HG03469 (cell line): Measurements from ENCODE around the gene APC2.
"Not testable (repeated sequence)": the region's sequence is repeated elsewhere in the genome, so short reads cannot be mapped to it uniquely, and the experiment has no call there.

ENCODE experiments used
- ATAC-seq: cut with Tn5 transposase; IDR thresholded peaks from one replicate; pipeline ENCODE4 v1.9.1; 2021; ENCODE audit warnings: mild to moderate bottlenecking, moderate library complexity, moderate number of reproducible peaks; ENCODE audit not compliant: unreplicated experiment

APC2 gene

DNA sequence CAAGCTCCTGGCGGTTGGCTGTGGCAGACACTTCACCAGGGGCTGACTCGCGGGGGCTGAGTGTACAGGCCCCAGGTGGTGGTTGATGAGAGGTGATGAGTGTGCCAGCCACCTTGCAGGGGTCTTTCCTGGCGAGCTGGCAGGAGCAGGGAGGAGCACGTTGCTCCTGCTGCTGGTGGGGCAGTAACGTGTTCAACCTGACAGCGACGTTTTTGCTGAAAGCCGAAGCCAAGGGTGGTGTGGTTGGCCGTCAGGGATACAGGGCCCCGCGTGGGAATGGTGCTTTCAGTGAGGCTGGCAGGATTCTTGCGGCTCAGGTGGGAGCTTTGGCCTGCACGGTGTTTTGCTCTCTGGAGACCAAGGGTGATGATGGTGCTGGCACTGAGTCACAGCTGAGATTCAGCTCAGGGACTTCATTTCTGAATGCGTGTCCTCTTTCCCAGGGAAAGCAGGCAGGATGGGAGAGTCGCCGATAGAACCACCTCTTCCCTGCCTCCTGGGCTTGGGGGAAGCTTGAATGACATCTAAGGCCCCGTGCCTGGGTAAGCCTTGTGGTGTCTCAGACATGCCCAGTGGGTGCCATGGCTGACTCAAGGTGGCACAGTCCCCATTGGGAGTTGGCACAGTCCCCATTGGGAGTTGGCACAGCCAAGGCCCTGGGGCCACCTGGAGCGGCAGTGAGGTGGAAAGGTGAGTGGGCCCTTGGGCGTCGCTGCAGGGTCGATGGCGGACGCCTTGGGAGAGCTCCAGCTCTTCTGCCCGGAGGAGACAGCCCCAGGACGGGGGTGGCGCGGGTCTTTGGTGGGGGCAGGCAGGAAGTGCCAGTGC, 33.7 kb upstream of the APC2 start:
- ATAC-seq, result no peak

DNA sequence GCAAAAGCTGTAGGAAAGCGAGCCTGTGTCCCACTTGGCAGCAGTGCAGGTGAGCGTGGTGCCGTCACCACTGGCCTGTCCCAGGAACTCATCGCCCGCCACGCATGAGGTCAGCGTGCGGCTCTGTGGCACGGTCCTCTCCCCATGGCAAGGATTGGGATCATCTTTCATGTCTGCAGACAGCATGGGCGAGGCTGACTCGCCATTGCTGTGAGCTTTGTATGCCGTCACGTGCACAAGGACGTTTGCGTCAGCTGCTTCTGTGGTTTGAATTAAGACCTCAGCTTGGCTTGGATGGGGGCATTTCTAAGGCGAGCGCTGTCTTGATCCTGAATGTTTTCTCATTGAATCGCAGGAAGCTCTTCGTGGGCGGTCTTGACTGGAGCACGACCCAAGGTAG, 32.8 kb upstream of the APC2 start:
- no peak for ATAC-seq

DNA sequence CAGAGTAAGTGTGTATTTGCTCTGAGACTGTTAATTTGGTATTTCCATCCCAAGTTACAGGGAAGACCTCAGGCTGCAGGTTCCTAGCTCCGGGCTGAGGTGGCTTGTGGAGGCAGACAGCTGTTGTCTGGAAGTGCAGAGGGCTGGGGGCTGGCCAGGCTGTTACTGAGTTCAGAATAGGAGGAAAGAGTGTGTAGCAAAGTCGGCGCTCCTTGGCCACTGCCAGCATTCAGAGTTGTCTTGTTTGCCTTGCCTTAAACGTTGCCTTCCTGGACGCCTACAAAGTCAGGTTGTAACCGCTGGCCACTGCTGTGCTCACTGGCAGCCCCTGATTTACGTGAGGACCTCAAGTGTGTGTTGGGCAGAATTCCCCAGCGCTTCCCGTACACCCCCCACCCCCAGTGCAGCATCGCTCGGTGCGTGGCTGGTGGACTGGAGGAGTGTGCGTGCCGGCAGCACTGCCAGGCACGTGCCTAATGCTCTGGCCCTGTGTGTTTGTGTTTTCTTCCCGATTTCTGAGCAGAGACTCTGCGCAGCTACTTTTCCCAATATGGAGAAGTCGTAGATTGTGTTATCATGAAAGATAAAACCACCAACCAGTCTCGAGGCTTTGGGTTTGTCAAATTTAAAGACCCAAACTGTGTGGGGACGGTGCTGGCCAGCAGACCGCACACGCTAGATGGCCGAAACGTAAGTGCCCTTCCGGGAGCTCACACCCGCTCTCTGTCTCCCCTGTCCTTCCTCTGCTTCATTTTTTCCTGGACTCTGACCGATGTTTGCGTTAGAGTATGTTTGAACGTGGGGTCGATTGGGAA, 32.0 kb upstream of the APC2 start:
- no peak for ATAC-seq

DNA sequence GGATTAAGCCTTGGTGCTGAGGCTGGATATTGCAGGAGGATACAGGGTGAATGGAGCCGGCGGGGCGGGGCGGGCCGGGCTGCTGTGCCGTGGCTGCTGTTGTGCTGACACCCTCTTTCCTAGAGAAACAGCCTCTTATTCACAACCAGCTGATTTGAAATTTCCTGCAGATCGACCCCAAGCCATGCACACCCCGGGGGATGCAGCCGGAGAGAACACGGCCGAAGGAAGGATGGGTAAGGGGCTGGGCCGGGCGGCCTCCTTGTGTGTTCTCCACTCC, 31.5 kb upstream of the APC2 start:
- no peak for ATAC-seq

DNA sequence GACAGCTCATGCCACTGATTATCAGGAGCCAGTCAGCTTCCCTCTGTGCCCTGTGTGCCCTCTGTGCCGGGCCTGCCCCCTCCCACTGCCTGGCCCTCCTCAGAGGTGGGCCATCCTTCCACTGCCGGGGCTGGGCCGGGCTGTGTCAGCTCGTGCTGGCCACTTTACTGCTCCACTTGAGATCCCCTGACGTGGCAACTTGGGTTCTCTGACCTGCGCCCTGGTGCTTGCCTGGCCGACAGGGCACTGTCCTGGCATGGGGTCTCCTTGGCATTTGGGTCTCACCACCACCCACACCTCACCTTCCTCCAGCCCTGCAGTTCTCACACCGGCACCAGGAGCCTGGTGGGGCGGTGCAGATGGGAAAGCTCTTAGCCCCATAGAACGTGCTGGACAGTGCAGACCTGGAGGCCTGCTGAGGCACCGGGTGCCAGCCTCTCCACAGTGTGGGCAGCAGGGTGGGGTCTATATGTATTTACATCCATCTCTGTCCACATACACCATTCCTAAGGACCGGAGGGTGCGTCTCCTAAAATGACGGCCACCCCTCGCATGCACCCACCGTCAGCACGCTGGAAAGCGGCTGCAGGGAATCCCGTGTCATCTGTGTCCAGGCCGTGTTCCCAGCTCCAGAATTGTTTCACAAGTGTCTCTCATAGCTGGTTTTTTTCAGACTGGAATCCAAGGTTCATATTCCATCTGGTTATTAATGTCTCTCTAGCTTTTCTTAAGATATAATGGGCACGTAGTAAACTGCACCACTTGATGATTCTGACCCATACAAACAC, 30.8 kb upstream of the APC2 start:
- no peak for ATAC-seq

DNA sequence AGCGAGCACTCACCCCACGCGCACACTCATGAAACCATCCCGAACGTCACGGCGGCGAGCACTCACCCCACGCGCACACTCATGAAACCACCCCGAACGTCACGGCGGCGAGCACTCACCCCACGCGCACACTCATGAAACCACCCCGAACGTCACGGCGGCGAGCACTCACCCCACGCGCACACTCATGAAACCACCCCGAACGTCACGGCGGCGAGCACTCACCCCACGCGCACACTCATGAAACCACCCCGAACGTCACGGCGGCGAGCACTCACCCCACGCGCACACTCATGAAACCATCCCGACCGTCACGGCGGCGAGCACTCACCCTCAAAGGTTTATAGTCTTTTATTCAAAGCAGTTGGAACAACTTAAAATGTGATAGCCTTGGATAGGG, 29.8 kb upstream of the APC2 start:
- ATAC-seq, result not testable (repeated sequence)

DNA sequence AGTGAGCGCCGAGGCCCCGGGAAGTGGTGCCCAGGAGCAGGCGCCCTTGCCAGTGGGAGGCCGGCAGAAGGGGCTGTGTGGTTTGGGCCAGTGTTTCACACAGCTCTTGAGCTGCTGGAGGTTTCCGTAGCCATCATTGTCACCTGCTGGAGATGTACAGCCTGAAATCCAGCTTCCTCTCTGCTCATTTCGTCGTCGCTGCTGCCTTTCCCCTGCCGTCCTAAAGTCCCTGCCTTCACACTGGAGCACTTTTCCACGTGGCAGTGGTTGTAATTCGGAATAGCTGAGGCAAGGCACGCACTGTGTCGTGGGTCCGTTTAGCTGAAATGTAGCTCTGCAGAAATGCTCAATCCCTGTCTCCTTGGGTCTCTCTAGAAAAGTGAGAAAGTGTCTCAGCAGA, 29.3 kb upstream of the APC2 start:
- ATAC-seq, result no peak

DNA sequence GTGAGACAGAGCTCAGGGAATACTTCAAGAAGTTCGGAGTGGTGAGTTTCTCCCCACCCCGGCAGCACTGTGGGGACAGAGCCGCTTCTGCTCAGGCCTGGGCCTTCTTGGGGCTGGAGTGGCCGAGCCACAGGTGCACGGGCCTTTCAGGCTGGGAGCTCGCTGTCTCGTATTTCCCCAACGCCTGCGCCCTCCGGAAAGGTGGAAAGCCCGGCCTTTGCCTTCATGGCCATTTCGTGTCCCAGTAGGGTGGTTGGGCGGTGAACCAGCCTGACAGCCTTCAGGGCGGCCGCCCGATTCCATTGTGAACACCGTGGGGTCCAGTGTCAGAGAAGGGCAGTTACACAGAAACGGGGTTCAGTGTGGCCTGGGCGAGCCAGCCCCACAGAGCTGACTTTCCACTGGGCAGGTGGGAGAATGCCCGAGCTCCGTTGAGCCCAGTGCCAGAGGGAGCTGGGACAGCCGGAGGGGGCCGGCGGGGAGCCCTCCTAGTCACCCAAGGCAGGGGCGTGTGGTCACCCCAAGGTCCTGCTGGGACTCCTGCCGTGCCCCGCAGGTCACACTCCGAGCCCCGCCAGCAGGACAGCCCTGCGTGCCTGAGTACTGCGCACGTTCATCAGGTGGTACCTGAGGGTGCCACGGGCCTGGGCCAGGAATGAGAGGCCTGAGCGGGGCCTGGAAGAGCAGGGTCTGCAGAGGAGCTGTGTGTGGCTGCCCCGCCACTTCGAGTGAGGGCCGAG, 28.5 kb upstream of the APC2 start:
- ATAC-seq, result no peak

DNA sequence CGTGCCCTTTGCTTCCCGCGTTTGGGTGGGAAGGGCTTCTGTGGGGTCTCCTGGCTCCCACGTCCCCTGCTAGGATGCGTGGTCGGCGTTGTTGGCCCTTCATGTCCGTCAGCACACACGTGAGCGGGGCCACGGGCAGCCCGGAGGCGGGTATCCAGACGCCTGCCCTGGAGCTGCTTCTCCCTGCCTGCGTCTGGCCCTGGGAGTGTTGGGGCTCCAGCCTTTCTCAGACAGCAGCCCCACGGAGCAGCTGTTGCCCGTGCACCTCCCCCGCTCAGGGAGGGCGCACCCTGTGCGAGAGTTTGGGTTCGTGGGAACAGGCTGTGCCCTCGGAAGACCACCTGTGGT, 28.0 kb upstream of the APC2 start:
- ATAC-seq, result no peak

DNA sequence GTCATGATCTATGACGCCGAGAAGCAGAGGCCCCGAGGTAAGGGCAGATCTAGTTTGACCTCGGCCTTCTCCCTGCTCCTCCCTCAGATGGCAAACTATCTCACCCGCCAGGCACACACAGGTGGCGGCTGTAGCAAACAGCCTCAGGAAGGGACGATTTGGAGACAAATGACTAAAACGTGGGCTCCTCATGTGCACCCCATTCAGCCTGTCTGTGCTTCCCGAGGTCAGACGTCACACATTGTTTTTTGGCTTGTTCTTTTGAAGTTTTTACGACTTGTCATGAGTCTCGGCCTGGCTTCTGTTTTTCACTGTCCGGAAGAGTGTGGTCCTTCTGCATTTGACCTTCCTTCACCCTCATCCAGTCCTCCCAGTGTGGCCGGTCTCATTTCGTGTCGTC, 27.6 kb upstream of the APC2 start:
- no peak for ATAC-seq

DNA sequence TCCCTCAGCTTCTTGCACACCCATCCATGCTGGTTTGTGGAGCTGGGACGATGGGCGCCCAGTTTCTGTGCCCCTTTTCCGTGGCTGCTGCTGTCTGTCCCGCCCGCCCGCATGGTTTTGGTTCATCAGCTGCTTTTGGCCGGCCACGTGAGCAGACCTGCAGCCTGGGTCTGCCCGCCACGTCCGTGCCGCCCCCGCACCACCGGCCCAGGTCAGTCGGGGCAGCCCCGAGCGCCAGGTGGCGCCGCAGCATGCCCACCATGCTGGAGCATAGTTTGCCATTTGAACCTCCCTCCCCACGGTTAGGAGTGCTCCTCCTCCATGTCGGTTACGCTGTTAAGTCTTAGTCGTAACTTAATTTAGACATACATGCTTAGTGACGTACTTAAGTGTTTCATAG, 27.0 kb upstream of the APC2 start:
- no peak for ATAC-seq

DNA sequence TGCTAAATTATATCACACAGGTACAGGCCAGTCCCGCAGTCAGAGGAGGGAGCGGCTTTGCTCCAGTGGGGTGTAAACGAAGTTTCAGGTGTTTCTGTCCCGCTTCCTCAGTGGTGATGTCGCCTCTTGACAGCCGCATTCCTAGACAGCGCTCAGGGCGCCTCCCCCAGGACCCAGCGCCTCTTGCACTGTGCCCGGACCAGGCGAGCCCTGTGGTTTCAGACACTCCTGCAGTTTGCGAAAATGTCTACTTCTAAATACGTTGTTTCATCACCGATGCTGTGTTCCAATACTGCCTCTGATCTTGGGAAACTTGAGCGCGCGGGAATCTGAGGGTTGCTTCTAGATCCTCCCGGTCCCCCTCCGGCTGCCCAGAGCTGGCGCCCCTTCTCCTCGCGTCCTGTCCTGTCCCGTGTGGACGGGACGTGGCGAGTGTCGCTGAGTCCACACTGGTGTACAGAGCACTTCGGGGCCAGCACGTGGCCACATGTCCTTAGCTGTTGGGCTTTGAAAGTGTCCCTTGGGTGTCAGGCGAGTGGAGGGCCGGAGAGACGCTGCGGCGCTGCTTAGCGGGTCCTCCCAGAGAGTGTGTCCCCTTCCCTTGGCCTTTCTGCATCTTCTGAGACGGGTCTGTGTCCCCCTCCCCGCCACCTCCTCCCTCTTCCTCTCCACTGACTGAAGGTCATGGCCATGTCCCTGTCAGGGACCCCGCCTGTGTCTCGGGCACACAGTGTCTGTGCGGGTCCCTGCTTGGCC, 26.3 kb upstream of the APC2 start:
- ATAC-seq, result no peak

DNA sequence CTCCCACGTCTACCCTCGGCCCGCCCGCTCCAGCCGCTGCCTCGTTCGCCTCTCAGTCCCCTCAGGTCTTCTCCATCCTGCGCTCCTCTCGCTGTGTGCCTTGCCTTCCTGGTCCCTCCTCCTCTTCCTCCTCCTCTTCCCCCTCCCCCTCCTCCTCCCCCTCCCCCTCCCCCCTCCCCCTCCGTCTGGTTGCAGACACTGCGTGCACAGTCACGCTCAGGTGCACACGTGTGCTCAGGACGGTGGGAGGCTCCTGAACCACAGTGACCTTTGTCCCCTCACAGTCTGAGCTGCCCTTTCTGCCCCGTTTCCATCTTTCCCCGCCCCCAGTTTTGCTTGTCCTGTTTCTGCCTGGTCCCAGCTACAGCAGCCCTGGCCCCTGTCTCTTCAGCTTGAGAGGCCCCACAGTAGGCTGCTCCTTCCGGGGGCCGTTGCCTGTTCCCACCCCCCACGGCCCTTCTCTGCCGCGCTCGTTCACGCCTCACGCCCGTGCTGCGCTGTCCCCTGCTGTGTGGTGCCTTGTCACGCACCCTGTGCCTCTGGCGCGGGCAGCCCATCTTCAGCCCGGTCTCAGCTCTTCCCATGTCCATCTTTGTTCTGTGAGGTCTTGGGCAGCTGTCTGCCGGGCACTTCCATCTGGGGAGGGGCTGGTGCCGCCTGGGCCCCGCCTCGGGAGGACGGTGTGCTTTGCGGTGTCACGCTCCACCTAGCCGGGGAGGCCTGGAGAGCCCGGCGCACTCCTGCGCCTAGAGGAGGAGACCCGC, 25.5 kb upstream of the APC2 start:
- no peak for ATAC-seq

DNA sequence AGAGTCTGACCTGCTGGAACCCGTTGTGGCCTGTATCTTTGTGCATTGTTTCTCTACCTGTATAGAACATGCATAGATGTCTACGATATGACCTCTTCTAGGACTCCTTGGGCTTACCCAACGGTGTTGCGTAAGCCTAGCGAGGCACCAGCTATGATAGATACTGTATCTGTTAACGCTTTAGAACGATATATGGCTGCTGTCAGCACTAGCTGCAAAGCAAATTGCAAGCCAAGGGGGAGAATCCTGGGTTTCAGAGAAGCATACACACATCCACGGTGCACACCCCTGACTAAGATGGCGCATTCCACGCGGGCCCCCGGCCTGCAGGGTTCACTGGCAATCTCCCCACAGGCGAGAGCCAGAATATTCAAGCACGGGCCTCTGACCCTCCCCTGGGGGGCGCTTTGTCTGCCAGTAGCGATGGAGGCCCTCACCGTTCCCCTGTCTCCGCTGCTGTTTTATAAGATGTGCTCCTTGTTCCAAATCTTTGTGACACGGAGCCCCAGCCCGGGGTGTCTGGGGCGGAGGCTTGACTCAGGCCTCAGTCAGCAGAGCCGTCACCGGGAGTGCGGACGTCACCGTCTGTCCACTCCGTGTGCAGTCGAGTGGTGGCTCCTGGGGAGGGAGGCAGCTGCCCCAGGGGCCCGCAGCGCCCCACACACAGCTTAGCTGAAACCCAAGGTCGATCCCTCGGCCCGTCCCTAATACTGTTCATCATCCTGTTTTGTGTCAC, 24.7 kb upstream of the APC2 start:
- no peak for ATAC-seq

DNA sequence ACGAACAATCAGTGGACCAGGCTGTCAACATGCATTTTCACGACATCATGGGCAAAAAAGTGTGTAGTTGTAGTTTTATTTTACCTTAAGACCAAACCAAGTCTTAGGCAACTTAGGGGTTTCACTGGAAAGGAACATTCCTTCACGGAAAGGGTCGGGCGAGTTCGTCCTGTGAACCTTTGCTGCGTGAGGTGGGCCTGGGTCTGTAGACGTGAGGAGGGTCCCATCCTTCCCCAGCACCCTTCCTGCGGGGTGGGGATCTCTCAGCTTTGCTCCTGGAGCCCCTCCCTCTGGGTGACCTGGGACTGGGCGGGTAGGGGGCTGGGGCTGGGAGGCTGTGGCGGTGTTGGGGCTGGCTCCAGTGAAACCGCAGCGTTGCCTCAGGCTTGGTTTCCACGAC, 24.0 kb upstream of the APC2 start:
- no peak for ATAC-seq

DNA sequence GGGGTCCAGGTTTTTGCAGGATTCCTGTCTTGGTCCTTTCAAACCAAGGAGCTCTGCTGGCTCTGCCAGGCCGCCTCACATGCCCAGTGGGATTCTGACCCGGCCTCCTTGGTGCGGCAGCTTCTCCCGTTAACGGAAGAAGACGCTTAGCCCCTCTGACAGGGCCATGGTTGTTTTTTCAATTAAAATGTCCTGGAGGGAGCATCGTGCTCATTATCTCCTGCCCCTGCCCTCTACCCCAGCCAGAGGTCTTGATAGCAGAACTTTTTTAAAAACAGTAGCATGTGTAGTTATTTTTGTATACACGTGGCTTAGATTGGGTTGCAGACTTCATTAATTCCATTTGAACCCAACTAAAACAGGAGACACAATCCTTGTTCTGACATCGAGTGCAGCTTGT, 23.2 kb upstream of the APC2 start:
- ATAC-seq, result no peak

DNA sequence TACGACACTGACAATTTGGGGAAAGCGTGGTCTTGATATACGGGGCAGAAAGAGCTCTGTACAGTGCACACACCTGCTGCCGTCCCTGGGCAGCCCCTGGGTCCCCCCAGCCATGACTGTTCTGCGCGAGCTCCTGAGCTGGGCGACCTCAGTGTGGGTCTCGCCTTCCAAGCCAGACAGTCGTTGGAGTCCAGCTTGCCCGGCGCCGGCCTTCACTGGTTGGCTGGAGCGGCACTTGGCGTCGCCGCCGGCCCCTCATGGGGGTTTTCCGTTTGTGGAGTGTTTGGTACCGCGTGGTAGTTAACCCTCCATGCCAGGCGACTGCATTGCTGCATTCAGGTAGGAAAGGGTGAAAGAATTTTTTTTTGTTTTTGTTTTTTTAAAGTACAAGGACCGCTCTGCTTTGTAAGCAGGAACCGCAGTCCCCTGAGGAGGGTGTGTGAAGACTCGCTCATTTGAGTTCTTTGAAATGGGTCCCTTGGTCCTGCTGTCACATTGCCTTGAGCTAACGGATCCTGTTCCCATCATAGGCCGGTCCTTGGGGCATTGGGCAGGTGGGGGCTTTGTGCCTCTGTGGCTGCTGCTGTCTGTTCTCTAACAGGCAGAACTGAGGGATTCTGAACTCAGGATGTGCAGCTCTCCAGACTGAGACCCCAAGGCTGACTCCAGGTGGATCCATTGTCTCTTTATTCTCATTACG, 22.6 kb upstream of the APC2 start:
- no peak for ATAC-seq

DNA sequence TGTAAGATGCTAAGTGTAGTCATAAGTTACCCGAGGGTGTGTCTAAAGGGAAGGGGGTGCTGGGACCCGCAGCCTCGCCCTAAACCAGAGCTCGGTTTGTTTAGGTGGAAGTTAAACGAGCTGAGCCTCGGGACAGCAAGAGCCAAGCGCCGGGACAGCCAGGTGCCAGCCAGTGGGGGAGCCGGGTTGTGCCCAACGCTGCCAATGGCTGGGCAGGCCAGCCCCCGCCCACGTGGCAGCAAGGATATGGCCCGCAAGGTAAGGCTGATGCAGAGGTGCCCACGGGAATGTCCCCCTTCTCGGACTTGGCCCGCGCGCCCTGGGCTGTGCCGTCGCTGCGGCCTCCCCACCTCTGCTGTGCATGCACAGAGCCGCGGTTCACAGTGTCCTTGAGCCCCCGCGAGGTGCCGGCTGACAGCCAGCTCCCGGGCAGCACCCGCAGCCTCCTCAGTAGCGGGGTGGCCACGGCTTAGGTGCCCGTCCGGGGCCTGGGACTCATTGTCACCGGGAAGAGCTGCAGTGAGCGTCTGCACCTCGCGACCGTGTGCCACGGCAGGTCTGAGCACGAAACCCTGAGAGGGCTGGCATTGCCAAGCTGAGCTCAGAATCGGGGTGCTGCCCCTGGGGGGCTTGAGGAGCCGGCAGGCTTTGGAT, 21.1 kb upstream of the APC2 start:
- no peak for ATAC-seq
